AG09319 (cell line): ENCODE data around the gene CELF2.

ENCODE experiments used
- DNase-seq: peaks from one replicate; pipeline ENCODE4 v3.0.0-alpha.2; 2010; ENCODE audit warnings: low read depth; ENCODE audit errors: extremely low read depth
- TF ChIP-seq, protein P1 (sequence below): IDR thresholded peaks from 2 replicates; pipeline ENCODE4 v1.5.1; 2011; ENCODE audit warnings: low read depth, mild to moderate bottlenecking, inconsistent platforms, low read length, moderate library complexity

The CELF2 gene

DNA sequence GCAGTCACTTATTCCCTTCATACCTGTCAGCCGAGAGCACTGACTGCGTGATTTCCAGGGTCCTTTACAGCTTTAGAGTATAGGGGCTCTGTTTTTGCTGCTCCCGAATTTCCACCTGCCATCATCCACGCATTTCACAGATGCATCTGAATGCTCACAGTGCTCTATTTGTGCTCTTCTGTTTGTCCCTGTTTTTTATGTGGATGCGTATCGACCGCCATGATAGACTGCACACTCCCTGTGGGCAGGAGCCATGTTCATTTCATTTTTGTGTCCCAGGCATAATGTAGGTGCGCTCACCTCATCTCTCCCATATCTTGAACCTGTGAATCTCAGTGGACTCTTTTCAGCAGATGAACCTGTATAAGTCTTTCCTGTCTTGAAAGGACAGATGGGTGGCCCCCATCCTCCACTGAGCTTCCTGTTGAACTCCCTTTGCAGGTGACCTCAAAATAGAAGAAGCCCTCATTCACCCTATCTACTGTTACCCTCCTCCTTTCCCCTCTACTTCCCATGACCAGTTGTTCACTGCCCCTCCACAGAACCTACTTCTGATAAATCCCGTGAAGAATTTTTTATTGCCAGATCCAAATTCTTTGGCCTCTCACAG lies 228.4 kb downstream of the CELF2 start:
- TF ChIP-seq, protein P1, sequence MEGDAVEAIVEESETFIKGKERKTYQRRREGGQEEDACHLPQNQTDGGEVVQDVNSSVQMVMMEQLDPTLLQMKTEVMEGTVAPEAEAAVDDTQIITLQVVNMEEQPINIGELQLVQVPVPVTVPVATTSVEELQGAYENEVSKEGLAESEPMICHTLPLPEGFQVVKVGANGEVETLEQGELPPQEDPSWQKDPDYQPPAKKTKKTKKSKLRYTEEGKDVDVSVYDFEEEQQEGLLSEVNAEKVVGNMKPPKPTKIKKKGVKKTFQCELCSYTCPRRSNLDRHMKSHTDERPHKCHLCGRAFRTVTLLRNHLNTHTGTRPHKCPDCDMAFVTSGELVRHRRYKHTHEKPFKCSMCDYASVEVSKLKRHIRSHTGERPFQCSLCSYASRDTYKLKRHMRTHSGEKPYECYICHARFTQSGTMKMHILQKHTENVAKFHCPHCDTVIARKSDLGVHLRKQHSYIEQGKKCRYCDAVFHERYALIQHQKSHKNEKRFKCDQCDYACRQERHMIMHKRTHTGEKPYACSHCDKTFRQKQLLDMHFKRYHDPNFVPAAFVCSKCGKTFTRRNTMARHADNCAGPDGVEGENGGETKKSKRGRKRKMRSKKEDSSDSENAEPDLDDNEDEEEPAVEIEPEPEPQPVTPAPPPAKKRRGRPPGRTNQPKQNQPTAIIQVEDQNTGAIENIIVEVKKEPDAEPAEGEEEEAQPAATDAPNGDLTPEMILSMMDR, result no peak
- no peak for DNase-seq

DNA sequence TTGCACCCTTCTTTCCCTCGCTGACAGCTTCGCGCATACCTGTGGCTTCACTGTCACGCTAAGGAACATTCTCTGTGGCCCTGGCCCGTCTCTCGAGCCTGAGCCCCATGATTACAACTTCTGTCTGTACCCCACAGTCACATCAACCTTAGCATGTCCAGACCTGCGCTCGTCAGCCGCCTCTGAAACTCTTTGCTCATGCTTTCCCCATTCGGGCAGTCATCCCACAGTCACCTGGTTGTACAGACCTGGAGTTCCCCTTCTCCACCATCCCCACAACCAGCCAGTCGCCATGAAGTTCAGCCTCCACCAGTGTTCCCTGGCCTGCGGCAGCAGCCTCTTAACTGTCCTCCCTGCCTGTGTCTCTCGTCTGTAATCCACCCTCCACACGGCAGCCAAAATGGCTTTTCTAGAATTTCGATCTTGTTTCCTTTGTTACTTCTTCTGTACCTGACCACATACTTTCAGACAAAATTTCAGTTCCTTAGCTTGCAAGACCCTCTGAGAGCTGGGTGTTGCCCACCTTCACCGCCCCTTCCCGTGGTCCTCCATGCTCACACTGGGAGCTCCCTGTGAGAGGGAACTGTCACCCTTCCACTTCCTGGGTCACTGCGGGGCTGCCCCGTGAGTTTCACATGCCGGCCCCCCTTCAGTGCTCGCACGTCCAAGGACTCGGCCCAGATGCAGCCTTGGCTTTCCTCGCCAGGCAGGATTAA lies 229.2 kb downstream of the CELF2 start:
- TF ChIP-seq, protein P1, result no peak
- DNase-seq, result no peak

DNA sequence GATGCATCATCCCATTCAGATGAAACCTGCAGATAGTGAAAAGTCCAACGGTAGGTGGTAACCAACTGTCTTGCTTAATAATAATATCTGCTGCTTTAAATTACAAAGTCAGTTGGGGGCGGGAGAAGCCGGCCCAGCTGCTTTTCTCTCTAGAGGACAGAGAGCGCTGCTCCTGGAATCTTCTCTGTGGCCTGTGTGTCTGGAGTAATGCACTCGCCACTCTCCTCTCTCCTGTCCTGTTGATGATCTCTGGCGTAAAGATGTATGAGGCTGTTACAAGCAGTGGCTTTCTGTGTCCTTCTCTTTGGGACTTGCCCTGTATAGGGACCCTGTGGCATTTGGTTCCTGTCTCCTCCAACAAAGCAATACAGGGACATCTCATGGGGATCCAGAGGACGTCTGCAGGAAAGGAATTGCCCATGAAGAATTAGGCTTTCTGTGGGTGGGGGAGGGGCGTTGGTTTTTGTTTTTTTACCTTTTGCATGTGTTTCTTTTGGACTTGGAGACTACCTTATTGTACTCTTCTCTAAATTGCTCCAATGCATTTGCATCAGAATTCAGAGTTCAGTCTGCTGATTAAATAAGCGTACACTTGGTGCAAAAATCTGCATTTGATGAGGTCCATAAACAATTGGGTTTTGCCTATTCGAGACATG lies 231.6 kb downstream of the CELF2 start:
- DNase-seq, result no peak
- TF ChIP-seq, protein P1, result no peak

DNA sequence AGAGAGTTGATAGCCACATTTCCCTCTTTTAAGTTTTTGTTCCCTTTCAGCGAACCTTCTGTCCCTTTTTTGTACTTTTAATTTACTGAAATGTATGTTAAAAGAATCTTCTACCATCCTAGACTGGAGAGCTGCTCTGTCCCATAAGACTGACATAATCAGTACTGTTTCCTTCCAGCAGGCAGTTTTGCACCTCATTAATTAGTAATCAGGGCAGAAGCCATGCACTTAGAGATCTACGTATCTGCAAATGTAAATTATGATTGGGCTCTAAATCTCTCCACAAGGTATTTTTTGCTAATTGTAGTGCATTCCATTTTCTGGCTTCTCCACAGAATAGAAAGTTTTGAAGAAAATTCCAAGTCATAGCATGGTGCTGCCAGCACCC lies 232.1 kb downstream of the CELF2 start:
- TF ChIP-seq, protein P1, result no peak

DNA sequence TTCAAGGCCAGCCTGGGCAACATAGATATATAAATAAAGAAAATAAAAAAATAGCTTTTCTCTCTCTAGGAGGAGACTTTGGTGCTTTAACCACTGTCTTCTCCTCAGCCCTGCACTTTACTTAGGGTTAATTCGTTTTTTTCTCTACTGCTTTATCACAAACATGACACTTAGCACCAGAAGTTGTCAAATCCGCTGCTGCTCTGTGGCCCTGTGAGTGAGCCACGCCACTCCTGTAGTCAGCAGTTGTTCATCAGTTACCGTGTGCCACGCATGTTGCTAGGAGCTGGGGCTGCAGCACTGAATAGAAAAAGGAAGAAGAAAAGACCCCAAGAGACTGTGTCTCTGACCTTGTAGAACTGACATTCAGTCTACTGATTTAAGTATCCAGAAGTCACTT lies 232.6 kb downstream of the CELF2 start:
- no peak for DNase-seq
- TF ChIP-seq, protein P1, result no peak

More for the DNA sequence above, 232.1 kb downstream of the CELF2 start:
- DNase-seq, result no peak

DNA sequence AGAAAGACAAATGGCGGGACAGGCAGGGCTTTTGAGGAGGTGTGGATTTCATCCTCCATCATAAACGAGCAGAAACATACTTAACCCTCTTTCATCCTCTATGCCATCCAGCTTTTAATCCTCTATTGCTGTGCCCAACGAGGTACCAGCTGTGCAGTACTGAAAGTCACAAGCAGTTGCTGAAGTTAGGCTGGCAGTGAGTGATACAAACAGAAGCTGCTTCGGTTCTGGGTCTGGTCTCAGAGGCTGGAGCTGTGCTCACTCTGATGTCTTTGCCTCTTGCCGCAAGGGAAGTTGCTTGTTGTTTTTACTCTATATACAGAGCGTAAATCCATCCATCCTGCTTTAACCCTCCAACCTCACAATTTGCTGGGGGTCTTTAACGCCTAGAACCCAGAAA lies 235.2 kb downstream of the CELF2 start:
- DNase-seq, result no peak
- TF ChIP-seq, protein P1, result no peak

DNA sequence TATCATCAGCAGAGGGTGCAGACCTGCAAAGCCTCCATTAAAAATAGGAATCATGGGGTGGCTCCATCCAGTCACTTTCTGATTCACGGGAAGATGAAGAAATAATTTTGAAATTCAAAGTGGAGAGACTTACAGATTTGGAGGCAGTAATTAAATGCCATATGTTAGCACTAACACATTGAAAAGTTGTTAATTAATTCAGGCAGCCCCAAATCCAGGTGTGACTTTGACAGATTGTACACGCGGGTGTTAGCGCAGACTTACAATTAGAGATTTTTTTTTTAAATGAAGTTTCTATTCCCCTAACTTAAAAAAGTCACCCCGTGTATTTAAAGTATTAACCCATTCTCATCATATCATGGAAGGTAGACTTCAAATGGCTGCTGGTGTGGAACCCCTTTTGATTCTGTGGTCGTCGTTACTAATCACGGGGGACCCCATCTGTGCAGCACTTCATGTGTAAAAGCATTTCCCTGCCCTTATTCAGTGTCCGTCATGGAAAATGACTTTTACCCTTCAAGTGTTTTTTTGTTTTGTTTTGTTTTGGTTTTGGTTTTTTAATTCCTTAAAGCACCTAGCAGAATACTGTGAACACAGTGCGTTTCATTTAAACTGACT lies 235.8 kb downstream of the CELF2 start:
- DNase-seq, result no peak
- TF ChIP-seq, protein P1, result no peak
